Activated CD4-positive, CD25-positive, alpha-beta regulatory T cell treated with anti-CD3 and anti-CD28 coated beads, Interleukin-2, amount 50 U/mL, for 72 hours (primary cell): ENCODE data around the gene LRRC4C.

ENCODE experiments used
- DNase-seq: peaks from one replicate; pipeline ENCODE4 v3.0.0; 2021

LRRC4C gene

DNA sequence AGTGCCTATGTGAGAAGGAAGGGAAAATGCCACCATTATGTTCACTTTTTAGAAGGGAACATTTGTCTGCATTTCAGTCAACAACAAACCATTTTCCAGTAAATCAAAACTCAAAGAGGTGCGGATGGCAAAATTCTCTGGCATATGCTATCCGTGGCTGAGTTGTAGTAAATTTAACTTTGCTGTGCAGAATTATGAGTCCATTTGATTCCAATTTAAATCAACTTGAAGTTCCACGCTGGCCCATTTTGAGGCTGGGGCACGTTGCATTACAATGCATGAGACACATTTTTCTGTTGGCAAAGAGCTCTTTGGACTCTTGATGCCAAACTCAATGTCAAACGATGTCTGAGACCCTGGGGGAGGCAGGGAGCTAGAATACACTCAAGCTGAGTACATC lies 211.8 kb downstream of the LRRC4C start:
- no peak for DNase-seq

DNA sequence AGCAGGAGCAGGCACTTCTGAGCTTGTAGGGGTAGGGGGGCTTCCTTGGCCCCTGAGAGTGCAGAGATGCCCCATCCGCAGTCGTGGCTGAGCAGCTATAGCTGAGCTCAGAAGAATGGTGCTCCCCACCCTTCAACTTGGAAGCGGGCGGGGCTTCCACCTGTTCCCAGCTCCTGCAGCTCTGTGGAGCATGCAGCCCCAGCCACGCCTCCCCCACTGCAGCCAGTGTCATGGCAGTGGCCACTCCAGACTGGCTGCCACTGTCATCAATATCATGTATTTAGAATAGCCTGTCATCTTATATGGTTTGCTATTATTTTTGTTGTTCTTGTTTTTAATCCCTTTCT lies 213.1 kb downstream of the LRRC4C start:
- DNase-seq = no peak

DNA sequence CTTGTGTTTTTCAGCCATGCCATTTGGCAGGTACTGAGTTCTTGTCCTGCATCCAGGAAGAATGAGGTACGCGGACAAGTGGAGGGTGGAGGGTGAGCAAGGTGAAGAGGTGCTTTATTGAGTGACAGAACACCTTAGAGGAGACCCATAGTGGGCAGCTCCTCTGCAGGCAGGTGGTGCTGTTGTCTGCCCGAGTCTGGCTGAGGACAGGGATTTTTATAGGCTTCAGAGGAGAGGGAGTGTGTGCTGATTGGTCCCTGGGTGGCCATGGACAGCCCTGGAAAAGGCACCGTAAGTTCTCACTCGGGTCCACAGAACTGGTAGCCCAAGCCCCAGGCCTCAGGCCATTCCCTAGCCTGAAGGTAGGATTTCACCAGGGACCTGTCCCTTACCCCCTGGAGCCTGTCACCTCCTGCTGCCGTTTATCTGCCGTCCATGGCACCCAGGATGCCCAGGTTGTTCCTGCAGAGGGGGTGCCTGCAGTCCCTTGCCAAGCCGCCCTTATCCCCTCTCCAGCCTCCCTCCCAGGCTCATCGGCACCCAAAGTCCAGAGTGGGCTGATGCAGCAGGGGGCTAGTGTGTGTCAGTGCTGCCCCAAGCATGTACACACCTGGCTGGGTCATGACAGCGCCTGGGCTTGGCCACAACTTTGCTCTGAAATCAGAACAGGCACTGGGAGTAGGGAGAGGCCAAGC lies 213.6 kb downstream of the LRRC4C start:
- DNase-seq = no peak

DNA sequence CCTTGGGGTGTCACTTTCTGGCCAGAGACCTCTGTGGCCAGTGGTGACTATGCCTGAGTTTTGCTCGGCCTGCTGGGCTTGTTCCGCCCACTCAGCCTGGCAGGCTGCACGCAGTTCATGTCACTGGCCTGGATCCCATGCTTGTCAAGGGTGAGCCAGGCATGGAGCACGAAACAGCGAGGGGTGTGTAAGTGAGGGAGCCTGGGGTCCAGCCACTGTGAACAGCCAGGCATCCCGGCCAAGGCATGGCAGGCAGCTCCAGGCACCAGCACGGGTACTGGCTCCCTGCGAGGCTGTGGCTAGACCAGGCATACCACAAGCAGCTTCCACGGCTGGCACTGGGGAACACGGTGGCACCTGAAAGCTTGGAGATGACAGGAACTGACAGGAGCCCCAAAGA lies 214.3 kb downstream of the LRRC4C start:
- no peak for DNase-seq

DNA sequence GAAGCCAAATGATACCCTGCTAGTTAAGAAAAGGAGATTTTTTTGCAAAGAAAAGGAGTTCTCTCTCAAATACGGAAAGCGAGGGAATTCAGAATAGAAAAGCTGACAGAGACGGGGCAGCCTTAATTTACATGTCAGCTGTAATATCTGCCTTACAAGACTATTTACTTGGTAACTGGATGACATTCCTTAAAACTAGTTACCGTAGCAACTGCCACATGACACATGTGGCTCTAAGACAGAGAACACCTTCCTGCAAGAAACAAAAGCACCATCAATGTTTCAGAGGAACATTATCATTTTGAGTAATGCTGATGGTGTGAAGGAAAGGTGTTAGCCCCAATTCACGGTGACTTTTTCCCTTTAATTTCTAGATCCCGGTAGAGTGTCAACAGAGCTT lies 222.1 kb downstream of the LRRC4C start:
- DNase-seq = no peak

DNA sequence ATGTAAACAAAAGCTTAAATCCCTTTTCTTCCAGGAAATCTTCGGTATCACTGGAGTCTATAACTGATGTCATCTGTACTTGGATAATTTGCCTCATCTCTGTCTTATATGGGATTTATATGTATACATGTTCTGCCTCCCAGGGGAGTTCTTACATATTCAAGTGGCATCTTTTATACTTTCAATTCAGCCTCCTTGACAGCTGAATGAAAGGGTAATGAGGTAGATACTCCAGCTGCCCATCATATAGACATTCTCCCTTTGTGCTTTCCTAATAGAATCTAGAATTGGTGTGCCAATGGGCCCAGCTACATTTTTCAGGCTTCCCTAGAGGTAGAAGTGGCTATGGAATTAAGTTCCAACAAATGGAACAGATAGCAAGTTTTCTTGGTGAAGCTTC lies 223.8 kb downstream of the LRRC4C start:
- no peak for DNase-seq

DNA sequence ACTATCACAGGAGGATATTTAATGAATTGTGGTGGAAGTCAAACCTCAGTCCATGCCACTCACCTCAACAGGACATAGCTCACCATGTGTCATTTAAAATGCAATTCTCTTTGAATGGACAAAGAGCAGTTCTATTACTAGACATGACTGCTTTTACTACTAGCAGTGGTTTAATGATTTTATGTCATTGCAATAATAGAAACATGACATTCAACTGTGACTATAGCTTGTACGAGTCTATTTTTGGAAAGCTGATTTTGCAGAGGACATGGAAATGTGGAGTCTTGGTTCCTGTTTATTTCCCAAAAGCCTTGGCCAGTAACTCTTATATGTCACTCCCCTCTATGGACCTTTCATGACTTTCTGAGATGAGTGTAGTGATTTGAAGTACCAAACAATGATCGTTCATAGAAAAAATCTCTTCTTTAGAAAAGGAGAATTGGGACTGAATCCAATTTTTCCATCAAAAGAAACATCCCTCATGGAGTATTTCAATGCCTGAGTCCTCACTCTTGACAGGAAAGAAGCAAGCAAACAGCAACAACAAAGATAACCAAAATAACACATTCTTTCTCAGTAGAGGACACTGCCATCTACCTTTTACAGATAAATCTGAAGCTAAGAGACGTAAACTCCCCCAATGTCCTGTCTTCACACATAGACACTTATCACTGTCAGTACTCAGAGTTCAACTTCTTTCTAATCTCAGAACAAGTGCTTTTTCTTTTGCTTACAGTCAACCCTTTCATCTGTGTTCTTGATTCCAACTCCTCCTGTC lies 233.4 kb downstream of the LRRC4C start:
- no peak for DNase-seq

DNA sequence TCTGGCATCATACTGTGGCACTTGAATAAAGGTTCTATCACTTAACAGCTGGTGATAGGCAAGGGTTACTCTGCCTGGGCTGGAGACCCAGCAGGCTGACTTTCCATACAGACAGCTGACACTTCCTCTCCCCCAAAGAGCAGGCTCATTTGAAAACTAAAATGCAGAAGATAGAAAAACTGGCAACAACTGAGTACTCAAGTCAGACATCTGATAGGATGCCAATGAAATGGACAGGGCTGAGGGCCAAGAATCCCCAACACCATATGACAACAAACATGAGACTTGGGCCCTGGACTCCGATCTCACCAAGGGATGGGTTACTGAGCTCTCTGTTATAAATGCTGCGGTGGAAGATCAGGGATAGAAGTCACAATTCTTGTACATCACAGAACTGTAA lies 237.2 kb downstream of the LRRC4C start:
- DNase-seq = no peak

DNA sequence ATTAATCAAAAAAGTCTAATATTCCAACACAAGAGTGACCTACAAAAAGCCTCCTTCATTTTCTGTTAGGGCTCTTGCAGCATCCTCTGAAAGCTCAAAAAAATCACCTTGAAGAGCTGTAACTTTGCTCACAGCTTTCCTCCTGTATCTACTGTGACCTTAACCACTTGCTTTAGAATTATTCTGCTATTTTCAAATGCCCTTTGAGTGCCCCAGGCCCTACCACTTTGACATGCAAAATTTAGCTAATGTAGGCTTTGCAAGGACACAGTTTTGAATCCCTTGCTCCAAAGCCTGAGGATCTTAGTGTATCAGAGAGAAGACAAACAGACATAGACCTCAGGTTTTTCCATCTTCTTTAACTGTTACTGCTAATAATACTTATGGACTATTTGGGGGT lies 253.1 kb downstream of the LRRC4C start:
- DNase-seq = no peak

DNA sequence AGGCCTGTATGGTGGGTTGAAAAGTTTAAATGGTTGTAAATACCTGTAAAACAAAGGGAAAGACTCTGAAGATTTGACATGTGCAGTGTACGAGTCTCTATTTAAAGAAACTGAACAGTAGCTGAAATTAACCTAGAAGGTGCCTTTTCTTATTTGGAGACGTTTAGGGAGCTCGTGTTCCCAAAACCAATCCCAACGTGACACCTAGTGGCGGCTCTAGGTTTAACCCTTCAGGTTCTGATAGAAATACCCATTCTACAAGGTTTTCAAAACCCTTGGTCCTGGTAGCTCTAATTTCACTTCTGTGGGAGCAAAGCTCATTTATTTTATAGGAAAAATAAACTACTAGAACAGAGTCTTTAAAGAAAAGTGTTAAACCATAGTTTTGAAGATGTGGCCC lies 258.3 kb downstream of the LRRC4C start:
- DNase-seq = no peak

DNA sequence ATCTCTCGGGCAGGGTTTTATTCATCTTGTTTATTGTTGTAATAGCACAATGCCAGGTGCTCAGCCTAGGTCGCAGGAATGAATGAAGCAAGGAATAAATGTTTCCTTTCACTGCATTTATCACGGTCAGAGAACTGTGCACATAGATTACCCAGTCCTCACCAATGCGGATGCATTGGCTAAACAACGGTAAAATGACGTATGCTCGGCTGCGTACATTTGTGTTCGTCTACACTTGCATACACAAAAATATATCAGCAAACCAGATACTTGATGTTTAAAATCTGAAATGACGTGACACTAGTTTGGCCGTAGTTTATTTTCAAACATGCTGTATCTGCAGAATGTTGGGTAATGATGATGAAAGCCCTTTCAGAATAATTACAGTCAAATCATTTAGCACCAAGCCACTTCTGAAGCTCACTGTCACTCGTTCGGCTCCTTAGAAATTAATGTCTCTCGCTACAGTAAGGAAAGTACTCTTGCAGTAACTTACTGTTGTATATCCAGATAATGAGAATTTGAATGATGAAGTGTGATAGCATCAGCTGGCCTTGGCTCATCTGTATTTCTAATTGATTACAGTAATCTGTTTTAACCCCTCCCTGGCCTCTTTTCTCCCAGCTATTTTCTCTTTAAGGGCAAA lies 268.9 kb downstream of the LRRC4C start:
- DNase-seq = no peak

DNA sequence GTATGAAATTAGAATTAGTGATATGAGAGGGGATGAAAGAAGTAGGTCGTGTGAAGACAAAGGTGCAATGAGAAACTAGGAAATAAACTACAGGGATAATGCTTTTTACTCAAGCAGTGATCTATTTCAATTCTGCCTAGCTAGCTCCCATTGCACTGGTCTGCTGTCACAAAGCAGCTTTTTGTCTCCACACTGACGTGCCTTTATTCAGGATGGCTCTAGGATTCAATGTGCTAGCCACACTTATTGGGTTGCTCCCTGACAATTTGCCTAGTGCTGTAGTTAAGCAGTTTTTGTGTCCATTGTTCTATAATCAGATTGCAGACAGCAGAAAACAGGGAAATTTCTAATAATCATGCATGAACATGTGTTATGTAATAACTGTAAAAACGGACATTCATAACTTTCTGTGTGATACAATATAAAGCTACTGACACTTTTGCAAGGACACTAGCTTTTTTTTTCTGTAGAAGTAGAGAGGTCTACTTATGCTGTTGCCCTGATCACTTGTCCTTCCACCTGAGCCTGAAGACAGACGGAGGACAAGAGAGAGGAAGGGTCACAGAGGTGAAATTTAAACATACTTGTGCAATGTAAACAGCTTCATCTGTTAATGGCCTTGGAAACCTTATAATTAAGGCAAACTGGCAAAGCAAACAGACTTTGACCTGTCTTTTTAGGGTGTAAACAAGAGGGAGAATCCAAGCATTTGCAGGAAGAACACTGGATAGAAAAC lies 269.6 kb downstream of the LRRC4C start:
- no peak for DNase-seq

DNA sequence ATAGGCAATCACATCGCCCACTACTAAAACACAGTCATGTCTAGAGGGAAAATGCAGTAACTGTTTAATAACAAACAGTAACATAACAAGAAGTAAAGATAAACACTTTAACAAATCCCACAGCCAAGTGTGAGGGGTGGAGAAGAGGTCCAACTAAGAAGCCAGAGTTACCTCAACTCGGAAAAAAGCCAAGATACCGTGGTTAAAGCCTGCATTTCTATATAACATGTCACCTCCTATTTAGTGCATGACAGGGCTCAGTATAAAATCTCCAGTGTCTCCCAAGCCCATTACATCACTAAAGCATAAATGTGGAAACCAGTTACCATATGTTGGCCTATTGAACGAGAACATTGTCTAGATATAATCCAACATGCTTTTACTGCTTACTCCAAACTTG lies 281.7 kb downstream of the LRRC4C start:
- no peak for DNase-seq

DNA sequence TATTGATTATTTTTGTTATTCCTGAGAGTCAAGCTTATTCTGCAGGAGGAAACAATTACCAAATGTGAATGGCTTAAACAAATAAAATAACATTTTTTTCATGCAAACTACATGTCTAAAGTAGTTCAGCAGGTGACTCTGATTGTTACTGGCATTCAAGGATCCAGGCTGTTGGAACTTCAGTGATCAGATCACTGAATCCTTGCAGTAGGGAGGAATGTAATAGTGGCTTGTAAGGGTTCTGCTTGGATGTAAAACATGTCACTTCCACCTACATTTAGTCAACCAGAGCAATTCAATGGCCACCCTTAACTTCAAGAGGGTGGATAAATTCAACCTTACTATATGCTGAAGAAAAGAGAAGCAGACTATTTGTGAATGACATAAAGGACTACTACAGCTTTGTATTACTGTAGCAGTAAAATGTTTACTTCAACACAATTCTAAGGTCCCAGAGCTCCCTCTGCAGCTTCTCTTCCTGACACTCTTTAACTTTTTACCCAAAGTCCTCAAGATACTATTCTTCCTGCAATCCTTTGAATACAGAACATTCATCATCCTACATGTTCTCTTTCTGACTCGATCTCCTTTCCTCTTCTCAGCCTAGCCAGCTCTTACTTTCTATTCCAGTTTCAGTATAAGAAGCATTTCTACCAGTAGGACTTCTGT lies 284.0 kb downstream of the LRRC4C start:
- DNase-seq = no peak

DNA sequence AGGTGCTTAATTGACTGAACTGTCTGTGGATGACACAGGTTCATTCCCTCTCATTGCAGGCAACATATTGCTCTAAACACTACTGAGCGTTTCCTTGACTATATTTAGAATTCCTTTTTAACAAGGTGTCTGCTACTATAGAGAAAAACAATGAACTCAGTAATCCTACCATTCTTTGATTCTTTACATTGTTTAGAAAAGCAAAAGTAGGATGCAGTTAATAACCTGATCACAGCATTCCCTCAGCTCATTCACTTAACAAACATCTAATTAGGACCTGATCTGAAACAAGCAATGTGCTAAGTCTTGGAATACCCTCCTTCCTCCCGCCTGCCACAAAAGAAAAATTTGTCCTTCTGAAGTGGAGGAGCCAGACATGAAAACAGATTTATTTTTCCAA lies 313.1 kb downstream of the LRRC4C start:
- no peak for DNase-seq

DNA sequence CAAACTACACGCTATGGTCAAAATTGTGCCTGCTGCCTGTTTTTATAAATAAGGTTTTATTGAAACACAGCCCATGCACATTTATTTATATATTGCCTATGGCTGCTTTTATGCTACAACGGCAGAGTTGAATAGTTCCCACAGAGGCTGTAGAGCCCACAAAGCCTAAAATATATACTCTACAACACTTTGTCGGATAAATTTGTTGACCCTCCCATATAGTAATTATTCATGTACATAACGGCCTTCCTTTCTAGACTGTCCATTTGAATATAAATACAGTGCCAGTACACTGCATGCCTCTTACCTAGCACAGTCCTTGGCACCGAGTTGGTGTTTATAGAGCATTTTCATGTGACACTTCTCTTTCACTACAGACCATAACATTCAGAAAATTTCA lies 314.0 kb downstream of the LRRC4C start:
- no peak for DNase-seq

DNA sequence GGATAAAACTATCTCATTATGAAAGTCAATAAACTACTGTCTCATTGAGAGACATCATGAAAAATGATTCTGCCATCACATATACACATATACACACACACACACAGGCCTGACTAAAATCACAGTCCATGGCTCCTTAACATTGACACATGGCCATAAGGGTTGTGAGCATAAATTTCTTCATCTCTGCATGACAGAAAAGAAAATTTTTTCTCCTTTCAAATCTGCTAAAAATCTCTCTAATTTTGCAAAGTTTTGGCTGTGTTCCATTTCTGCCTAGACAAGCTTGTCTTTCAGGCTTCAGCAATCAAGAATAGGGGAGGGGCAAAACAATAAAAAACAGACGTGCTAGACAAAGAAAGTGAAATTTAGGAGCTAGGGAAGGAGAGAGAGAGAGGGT lies 324.5 kb downstream of the LRRC4C start:
- DNase-seq = no peak

DNA sequence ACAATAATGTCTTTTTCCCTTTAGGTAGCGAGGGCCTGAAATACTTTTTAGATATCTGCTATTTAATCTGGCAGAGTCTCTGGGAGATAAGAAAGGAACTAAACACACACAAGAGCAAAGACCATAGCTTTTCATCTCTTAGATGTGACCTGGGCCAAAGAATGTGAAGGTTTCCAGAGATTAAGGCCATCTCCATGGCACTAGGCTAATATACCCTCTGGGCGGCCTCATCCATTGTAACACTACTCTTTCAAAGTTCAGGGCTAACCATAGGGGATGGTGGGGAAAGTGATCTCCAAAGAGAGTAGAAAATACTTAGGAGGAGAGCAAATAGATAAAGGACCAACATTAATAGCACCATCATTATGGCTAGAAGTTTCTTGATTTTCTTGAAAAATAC lies 326.4 kb downstream of the LRRC4C start:
- no peak for DNase-seq

DNA sequence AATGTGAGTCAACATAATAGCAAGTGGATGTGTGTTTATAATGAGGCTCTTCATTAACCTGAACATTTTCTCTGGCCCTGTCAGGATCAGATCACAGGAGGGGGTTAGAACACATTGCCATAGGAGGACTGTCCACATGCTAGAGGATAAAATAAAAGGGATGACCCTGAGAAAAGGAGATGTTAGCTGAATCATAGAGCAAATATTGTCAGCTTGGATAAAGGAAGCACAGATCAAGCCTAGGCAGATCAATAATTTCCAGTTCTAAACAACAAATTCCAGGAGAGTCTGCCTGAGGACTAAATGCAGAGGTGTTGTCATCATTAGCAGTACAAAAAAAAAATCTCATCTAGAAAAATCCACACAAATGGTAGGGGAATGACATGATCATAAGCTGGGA lies 337.9 kb downstream of the LRRC4C start:
- DNase-seq = no peak

DNA sequence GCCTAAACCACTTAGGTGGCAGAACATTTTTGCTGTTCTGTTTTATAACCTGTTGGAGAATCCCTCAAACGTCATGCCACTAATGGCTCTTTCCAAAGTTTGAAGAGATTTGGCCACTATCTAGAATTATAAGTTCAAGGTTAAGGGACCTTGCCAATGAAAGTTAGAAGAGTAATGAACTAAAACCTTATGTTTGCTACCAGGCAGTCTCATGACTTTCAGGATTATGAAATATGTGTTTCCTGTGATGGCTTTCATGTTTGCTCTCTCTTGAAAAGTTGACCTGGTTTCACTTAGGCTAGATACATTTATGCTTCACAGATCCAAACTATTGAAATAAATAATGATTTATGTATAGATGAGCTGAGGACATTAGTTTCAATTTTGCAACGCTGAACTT lies 340.0 kb downstream of the LRRC4C start:
- no peak for DNase-seq

DNA sequence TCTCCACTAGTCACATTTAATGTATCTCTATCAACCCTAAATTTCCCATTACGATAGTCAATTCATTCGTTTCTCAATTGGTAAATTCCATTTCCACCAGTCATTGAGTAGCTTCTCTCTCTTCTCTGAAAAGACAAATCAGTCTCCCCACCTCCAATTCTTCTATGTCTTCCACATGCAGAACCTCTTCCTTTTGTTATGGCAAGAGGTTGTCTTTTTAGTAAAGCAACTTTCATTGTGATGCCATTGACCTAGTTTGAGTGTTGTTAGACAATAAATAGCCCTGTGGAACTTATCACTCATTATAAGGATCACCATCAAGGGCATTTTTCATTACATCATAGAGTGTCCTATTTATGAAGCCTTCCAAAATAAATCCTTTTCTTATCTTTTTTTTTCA lies 340.9 kb downstream of the LRRC4C start:
- no peak for DNase-seq

DNA sequence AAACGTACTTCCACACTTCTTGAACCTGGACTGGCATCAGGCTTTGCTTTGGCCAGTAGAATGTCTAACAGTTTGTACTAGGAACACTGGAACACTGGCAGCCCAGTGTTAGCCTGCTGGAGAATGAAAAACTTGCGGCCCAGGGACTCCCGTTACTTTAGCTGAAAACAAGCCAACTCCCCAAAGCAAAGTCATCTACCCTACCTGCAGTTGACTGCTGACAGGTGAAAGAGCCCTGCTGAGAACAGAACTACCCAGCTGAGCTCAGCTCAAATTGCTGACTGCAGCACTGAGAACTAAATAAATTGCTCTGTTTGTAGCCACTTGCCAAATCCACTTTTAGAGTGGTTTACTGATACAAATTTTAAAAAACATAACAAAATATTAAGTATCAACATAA lies 342.5 kb downstream of the LRRC4C start:
- DNase-seq = no peak

DNA sequence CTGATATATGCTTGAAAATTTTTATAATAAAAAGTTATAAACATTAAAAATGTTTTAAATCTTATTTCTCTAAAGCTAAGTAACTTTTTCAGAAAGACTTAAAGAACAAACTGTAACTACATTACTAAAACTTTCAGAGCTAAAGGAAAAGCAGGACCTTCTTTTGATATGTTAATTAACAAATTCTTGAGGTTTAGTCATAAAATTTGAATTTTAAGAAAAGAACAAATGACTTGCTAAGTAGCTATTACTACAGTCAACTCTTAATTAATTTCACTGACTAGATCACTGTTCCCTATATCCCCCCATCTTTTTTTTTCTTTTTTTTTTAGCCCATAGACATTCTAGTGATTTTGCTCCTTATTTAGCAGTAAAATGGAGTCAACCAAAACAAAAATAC lies 344.4 kb downstream of the LRRC4C start:
- DNase-seq = no peak
